IPS DF 4.7 (cell line): ENCODE measurements around the gene SLC31A1.

Experiments used
- DNase-seq: peaks from one replicate; pipeline ENCODE4 v3.0.0-alpha.2; 2013; ENCODE audit warnings: low spot score; ENCODE audit errors: extremely low read depth

Gene SLC31A1

DNA sequence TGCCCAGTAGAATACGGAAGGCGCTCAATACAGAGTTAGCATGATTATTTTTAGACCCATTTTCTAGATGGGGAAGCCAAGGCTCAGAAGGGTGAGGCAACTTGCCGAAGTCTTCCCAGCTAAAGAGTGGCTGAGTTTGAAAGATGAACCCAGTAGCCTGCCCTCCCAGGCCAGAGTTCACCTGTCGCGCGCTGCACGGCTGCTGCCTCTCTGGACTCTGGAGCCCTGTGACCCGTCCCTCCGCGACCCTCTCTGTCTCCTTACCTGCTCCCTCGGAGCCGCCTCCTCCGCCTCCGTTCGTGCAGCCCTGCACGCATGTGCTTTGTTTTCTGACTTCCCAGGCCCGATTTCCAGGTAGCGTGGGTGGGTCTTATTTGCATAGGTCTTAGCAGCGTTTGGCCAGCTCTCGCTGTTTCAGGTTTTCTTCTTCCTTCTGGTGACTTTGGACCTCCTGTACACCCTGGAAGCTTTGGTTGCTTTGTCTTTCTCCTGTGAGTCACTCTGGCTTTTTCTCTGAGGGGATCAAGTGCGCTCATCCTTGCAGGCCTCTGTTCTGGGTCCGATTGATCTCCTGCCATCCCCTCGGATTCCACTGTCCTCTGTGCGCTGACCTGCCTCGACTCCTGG lies 81.6 kb downstream of the SLC31A1 start, which contains the start of gene RNF183:
TSS of gene RNF183 (minus strand) at position 585 of the 627 bp plus-strand sequence. CDS start 5,192 bp downstream, outside the sequence.
- no peak for DNase-seq

DNA sequence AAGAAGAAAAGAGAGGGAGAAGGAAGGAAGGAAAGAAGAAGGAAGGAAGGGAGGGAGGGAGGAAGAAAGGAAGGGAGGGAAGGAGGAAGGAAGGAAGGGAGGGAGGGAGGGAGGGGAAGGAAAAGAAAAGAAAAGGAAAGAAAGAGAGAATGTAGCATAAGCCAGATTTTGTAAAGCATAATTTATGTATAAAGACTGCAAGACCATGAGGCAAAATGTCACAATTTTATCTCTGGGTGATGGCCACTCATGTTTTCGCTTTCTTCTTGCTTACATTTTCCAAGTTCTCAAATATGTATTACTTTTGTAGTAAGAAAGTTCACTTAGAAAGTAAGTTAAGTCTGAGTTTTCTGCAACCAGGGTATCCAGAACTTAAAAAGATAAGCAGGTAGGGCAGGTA lies 85.2 kb downstream of the SLC31A1 start:
- no peak for DNase-seq

DNA sequence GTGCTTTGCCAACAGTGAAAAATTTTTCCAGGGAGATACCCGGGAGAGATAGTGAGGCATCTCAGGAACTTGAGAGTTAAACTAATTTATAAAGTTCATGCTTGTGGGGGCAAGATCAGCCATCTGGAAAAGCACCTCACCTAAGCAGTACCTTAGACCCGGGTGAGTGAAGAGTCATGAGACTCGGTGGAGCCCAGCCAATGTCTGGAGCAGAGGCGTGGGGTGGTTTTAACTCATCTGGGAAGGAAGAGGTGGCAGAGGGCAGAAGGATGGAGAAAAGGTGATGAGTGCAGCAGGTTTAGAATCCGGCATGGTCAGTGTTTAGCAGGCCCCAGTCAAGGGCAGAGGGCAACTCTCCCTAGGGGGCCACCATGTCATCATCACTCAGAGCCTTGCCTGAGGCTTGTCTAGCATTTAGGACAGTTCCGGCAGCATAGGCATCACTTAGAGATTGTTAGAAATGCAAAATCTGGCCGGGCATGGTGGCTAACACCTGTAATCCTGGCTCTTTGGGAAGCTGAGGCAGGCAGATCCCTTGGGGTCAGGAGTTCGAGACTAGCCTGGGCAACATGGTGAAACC lies 86.1 kb downstream of the SLC31A1 start:
- no peak for DNase-seq

DNA sequence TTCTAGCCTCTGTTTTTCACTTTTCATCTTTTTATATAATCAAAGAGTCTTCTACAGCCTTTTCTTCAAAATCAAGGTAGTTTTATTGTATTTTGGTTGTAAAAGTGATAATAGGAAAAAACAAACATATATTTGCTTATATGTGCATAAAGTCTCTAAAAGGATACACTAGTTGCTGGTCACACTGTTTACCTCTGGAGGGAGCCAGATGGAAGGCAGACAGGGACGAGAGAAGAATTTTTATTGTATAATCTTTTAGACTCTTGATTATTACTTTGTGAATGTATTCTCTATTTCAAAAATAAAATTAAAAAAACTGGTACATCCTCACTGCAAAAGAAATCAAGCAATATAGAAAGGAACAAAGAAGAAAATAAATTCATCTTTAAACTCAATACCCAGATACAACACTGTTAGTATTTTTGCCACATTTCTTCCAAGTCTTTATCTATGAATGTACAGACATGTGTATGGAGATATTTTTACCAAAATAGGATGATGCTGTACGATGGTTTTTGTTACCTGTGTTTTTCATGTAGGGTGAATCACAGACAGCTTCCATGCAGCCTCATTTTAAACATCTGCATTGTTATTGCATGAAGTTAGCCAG lies 88.0 kb downstream of the SLC31A1 start:
- no peak for DNase-seq

DNA sequence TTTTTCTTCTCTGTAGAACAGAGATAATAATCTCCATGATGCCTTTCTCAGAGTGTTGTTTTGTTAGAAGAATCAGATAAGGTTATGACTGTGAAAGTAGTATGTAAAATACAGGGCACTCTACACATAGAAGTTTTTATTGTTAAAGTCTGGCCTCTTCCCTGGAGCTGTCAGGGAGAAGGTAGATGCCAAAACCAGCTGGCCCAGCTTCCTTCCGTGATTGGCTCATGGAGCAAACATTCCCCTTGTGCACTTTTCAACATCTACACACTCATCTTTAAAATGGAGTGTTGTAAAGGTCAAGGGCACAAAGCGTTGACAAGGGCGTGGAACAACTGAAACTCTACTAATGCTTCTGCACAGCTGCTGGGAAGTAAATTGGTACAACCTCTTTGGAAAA lies 89.2 kb downstream of the SLC31A1 start:
- no peak for DNase-seq

DNA sequence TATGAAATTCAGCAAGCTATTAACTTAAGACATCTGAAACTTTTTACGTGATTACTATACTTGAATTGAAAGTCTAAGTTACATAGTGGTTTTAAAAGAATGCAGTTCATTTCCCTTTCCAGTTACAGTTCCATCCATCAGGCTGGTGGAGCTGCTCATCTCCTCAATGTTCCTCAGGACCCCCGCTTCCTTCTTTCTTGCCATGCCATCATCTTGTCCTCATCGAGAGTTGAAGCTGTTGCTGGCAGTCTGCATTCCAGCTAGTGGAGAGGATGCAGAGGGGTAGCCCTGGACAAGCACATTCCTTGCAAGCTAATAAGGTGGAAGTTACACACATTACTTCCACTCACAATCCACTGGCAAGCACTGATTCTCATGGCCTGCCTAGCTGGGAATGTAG lies 90.6 kb downstream of the SLC31A1 start:
- DNase-seq = no peak

DNA sequence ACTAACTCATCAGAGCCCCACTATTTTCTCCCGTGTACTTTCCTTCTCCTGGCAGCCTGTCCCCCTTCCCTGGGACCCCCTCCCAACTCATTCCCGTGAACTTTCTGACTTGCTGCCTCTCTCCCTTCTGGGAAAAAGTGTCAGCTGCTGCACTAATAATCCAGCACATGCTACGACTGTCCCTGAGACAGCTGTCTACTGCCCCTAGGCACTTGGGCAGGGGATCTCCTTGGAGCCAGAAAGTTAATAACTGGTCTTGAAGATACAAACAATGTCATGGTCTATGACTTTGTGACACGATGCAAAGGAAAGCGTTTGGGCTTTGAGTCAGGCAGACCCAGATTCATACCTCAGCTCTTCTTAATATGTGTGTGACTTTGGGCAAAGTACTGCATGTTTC lies 91.9 kb downstream of the SLC31A1 start:
- DNase-seq = no peak
